ENCODE results near the gene PRKCH.

GRCh38 chr14:61357123-61357522 is 35.7 kb downstream of the PRKCH start:
- no peak for TF ChIP-seq ZNF740 (CRISPR knock-in tag; IDR thresholded peaks at IDR 0.05)
- TF ChIP-seq ZNF740 (tag; IDR thresholded peaks at IDR 0.05): no peak
- TF ChIP-seq CTCF (IDR thresholded peaks at IDR 0.05 in 2 of 3, conservative IDR thresholded peaks at IDR 0.05 in 1 of 3; ENCODE audit: insufficient read depth in 2 of 3, low read depth in 1 of 3, low read length in 3 of 3): no peak
- TF ChIP-seq MGA (IDR thresholded peaks at IDR 0.05): no peak
- no peak for TF ChIP-seq ZNF354B (CRISPR knock-in tag; IDR thresholded peaks at IDR 0.05)
